Right lobe of liver (tissue), 6 donors: ENCODE results near the gene IGLL5. TPM values are rescaled to one million over a fixed set of nuclear protein-coding genes. Genes with fewer than 3 reads are reported as not detected.

Experiments used
- ATAC-seq, 4 donors: fragments of 200-7000 bp; cut with Tn5 transposase; one replicate each; pipeline ENCODE4 v1.9.1; 2020; ENCODE audit warnings: mild to moderate bottlenecking in 4 of 4, moderate library complexity in 4 of 4
- DNase-seq, 3 donors: peaks; one replicate each; pipeline ENCODE4 v3.0.0-alpha.2; 2020
- H3K27ac ChIP-seq, 3 donors: fragments of 200-600 bp; one replicate each; pipeline ENCODE4 v1.8.0; 2022
- H3K27me3 ChIP-seq, 2 donors: fragments of 200-600 bp; one replicate each; pipeline ENCODE4 v1.8.0; 2022
- H3K36me3 ChIP-seq, 4 donors: fragments of 200-600 bp; sonication (generic) in 1 of 4; one replicate each; pipeline versions ENCODE4 v1.5.1 to v1.8.0; 2017 to 2022; ENCODE audit warnings: control low read depth in 1 of 4
- H3K4me1 ChIP-seq, 4 donors: fragments of 200-600 bp; sonication (generic) in 1 of 4; one replicate each; pipeline versions ENCODE4 v1.5.1 to v1.8.0; 2017 to 2022; ENCODE audit warnings: control low read depth in 1 of 4
- H3K4me3 ChIP-seq, 3 donors: fragments of 200-600 bp; one replicate each; pipeline ENCODE4 v1.8.0; 2022
- H3K9me3 ChIP-seq, 4 donors: fragments of 200-600 bp; sonication (generic) in 1 of 4; one replicate each; pipeline versions ENCODE4 v1.5.1 to v1.8.0; 2017 to 2022; ENCODE audit warnings: control low read depth in 1 of 4
- CTCF ChIP-seq, 4 donors: fragments of 200-600 bp in 3 of 4; fragments of 450-650 bp in 1 of 4; IDR thresholded peaks; one replicate each; pipeline versions ENCODE4 v1.5.1 to v1.8.0; 2016 to 2022; ENCODE audit warnings: antibody characterized with exemption in 4 of 4, mild to moderate bottlenecking in 2 of 4
- POLR2A ChIP-seq: fragments of 450-650 bp; IDR thresholded peaks from one replicate; pipeline ENCODE4 v1.6.1; 2017; ENCODE audit warnings: antibody characterized with exemption, mild to moderate bottlenecking
- WGBS: methylation state at CpG from one replicate; pipeline ENCODE4 v1.1.6; 2018; ENCODE audit warnings: low coverage, low lambda C conversion rate; ENCODE audit not compliant: insufficient coverage; ENCODE audit errors: missing lambda C conversion rate; 5-methylcytosine and 5-hydroxymethylcytosine counted together
- intact Hi-C, 2 donors: fragments of 100-400 bp; cut with DNase I; formaldehyde crosslinking; loops; one replicate each; pipeline versions ENCODE4 v1.11.2 to v1.14.1; 2022
- total RNA-seq, 6 experiments: library from RNA; depleted of rRNA in 2 of 6; stranded (reverse); fragments of >200 nt in 2 of 6; fragmentation: NEBNext Ultra II Directional in 3 of 6; extraction: Animal tissue kit (Norgen Biotek cat#: 25700) in 3 of 6; gene quantifications; one replicate each; pipeline versions ENCODE4 v1.1.0 to v1.2.4, GENCODE V29; 2016 to 2023
- donor health status: DM: no; HTN: yes; CAD: no.
- donor health status: DM: no; HTN: no; CAD: no.
- donor health status: DM: no; HTN: no; CAD: no.
- donor health status: DM: no; HTN: yes; CAD: no.
- donor health status: DM: no; HTN: yes; CAD: no.

IGLL5 gene
- total RNA-seq, 6 experiments from 2014 or later = 1.6 to 4.1 (median 3.1) TPM

GRCh38 chr22:22855085-22855484, 32.5 kb upstream of the IGLL5 start:
- no peaks in the 10 kb centered on the region for H3K9me3 ChIP-seq
- DNase-seq (no peak), ATAC-seq (no peak)
- no peaks in the 10 kb centered on the region for H3K36me3 ChIP-seq
- intact Hi-C loops = no loop called here
- no peak overlapping the region for H3K27ac ChIP-seq
- H3K4me3 ChIP-seq = no peak overlapping the region
- no peaks in the 10 kb centered on the region for H3K4me1 ChIP-seq
- 53% methylated on average over 6 of the region's 13 CpGs for WGBS
- H3K27me3 ChIP-seq = no peaks in the 10 kb centered on the region
- TF ChIP-seq CTCF (IDR thresholded peaks at IDR 0.05) (no peak), POLR2A (no peak)

GRCh38 chr22:22855617-22856308, 31.9 kb upstream of the IGLL5 start:
- TF ChIP-seq POLR2A = no peak
- TF ChIP-seq CTCF (IDR thresholded peaks at IDR 0.05) = peak; percentile 2 to 43 (median 28)
- intact Hi-C loops = no loop called here
- Histone ChIP-seq H3K27ac (no peak overlapping the region), H3K27me3 (no peaks in the 10 kb centered on the region), H3K4me3 (no peak overlapping the region), H3K4me1 (no peaks in the 10 kb centered on the region), H3K9me3 (no peaks in the 10 kb centered on the region), H3K36me3 (no peaks in the 10 kb centered on the region)
- ATAC-seq (peak; percentile 44 to 65 (median 48)), DNase-seq (no peak)
- WGBS = 50% methylated on average over 1 of the region's 5 CpGs

- intact Hi-C loops = no loop called here
- Histone ChIP-seq H3K27me3 (no peaks in the 10 kb centered on the region), H3K9me3 (no peaks in the 10 kb centered on the region), H3K4me1 (no peaks in the 10 kb centered on the region), H3K36me3 (no peaks in the 10 kb centered on the region), H3K27ac (no peak overlapping the region), H3K4me3 (no peak overlapping the region)
- DNase-seq = no peak
- TF ChIP-seq POLR2A (no peak), CTCF (IDR thresholded peaks at IDR 0.05) (no peak)
- no CpG with 5 or more reads among the region's 6 CpGs for WGBS
- ATAC-seq = no peak
Measured at GRCh38 chr22:22856364-22856763, 31.3 kb upstream of the IGLL5 start.

- no peaks in the 10 kb centered on the region for H3K9me3 ChIP-seq
- no peak for DNase-seq
- no peak for ATAC-seq
- no peak overlapping the region for H3K4me3 ChIP-seq
- H3K27ac ChIP-seq = no peak overlapping the region
- intact Hi-C loops = no loop called here
- TF ChIP-seq CTCF (IDR thresholded peaks at IDR 0.05) = no peak
- no peak for TF ChIP-seq POLR2A
- H3K4me1 ChIP-seq = no peaks in the 10 kb centered on the region
- H3K36me3 ChIP-seq = no peaks in the 10 kb centered on the region
- no CpG with 5 or more reads among the region's 5 CpGs for WGBS
- no peaks in the 10 kb centered on the region for H3K27me3 ChIP-seq
Measured at GRCh38 chr22:22856885-22857606, 30.6 kb upstream of the IGLL5 start.
